Prostate gland (tissue), 2 donors: ENCODE data around the gene CRY1.

Source experiments
- POLR2A ChIP-seq: fragments of 450-650 bp; IDR thresholded peaks from one replicate; pipeline ENCODE4 v1.6.1; 2016; ENCODE audit warnings: antibody characterized with exemption, mild to moderate bottlenecking
- POLR2AphosphoS5 ChIP-seq: sonication (generic); formaldehyde crosslinking; IDR thresholded peaks from one replicate; pipeline ENCODE4 v1.6.1; 2017; ENCODE audit warnings: antibody characterized with exemption
- TF ChIP-seq, protein P1 (sequence below), 4 experiments: fragments of 200-600 bp in 2 of 4; fragments of 450-650 bp in 2 of 4; sonication (generic) in 2 of 4; IDR thresholded peaks; 1 replicate in 3 of 4; 2 replicates in 1 of 4; pipeline ENCODE4 v1.5.1; 2016 to 2019; ENCODE audit warnings: antibody characterized with exemption in 4 of 4, mild to moderate bottlenecking in 2 of 4, moderate library complexity in 2 of 4

- no peak for TF ChIP-seq POLR2A
- TF ChIP-seq, protein P1, sequence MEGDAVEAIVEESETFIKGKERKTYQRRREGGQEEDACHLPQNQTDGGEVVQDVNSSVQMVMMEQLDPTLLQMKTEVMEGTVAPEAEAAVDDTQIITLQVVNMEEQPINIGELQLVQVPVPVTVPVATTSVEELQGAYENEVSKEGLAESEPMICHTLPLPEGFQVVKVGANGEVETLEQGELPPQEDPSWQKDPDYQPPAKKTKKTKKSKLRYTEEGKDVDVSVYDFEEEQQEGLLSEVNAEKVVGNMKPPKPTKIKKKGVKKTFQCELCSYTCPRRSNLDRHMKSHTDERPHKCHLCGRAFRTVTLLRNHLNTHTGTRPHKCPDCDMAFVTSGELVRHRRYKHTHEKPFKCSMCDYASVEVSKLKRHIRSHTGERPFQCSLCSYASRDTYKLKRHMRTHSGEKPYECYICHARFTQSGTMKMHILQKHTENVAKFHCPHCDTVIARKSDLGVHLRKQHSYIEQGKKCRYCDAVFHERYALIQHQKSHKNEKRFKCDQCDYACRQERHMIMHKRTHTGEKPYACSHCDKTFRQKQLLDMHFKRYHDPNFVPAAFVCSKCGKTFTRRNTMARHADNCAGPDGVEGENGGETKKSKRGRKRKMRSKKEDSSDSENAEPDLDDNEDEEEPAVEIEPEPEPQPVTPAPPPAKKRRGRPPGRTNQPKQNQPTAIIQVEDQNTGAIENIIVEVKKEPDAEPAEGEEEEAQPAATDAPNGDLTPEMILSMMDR (IDR thresholded peaks at IDR 0.05): no peak
- no peak for TF ChIP-seq POLR2AphosphoS5
These were observed 767 bp upstream of the CRY1 start for GRCh38 chr12:107094183-107094448.
